Caco-2 (cell line): ENCODE measurements around the gene BHLHE40. TPM values are rescaled to one million over a fixed set of nuclear protein-coding genes. Genes with fewer than 3 reads are reported as not detected.

Experiments used
- Bru-seq: library from RNA; stranded (reverse); fragments of 400-500 nt; gene quantifications from one replicate; lab custom pipeline; 2021; lab: Mats Ljungman, UMichigan
- BruChase-seq, 2 experiments: library from RNA; stranded (reverse); fragments of 400-500 nt; gene quantifications; one replicate each; lab custom pipeline; 2021; lab: Mats Ljungman, UMichigan
- BruUV-seq: library from RNA; stranded (reverse); fragments of 400-500 nt; replicated peaks from 2 replicates; lab custom pipeline; 2021; lab: Mats Ljungman, UMichigan
- CTCF ChIA-PET: fragments of 300-600 bp; sonication (Branson Sonifier 250); formaldehyde crosslinking; loops from one replicate; lab custom pipeline; 2022; ENCODE audit warnings: antibody characterized with exemption; lab: Charles Lee
- POLR2A ChIA-PET: fragments of 300-600 bp; sonication (Branson Sonifier 250); formaldehyde crosslinking; loops from one replicate; lab custom pipeline; 2022; ENCODE audit warnings: antibody characterized with exemption; lab: Charles Lee
- DNase-seq, 2 experiments: peaks; one replicate each; pipeline versions ENCODE4 v3.0.0 to v3.0.0-alpha.2; 2020 to 2022
- H3K27me3 ChIP-seq: replicated peaks from 2 replicates; pipeline ENCODE4 v1.6.0; 2011; ENCODE audit warnings: low read length; ENCODE audit not compliant: control insufficient read depth, insufficient read depth
- H3K36me3 ChIP-seq: 2 replicates; pipeline ENCODE4 v1.5.1; 2011; ENCODE audit warnings: low read length; ENCODE audit not compliant: control insufficient read depth, insufficient read depth
- H3K4me1 ChIP-seq: fragments of 250-450 bp; sonication (Bioruptor Pico); 2 replicates; pipeline ENCODE4 v1.5.1; 2020; ENCODE audit warnings: mild to moderate bottlenecking
- H3K4me3 ChIP-seq: 2 replicates; pipeline ENCODE4 v1.5.1; 2011; ENCODE audit warnings: low read depth, mild to moderate bottlenecking, control low read depth, low read length
- H3K9me3 ChIP-seq: fragments of 250-450 bp; sonication (Bioruptor Pico); 2 replicates; pipeline ENCODE4 v1.5.1; 2020; ENCODE audit warnings: mild to moderate bottlenecking, moderate library complexity
- H3K27ac Mint-ChIP-seq: one replicate; pipeline ENCODE4 v1.8.0; 2022; ENCODE audit warnings: mixed read lengths; ENCODE audit not compliant: unreplicated experiment
- H3K27me3 Mint-ChIP-seq: one replicate; pipeline ENCODE4 v1.8.0; 2022; ENCODE audit warnings: mixed read lengths; ENCODE audit not compliant: insufficient read depth, unreplicated experiment
- H3K36me3 Mint-ChIP-seq: one replicate; pipeline ENCODE4 v1.8.0; 2022; ENCODE audit warnings: mild to moderate bottlenecking, mixed read lengths; ENCODE audit not compliant: insufficient read depth, unreplicated experiment
- H3K4me1 Mint-ChIP-seq: one replicate; pipeline ENCODE4 v1.8.0; 2022; ENCODE audit warnings: low read depth, mixed read lengths; ENCODE audit not compliant: unreplicated experiment
- H3K4me3 Mint-ChIP-seq: one replicate; pipeline ENCODE4 v1.8.0; 2022; ENCODE audit warnings: mild to moderate bottlenecking, moderate library complexity, mixed read lengths; ENCODE audit not compliant: unreplicated experiment
- H3K9me3 Mint-ChIP-seq: one replicate; pipeline ENCODE4 v1.8.0; 2022; ENCODE audit warnings: mixed read lengths; ENCODE audit not compliant: unreplicated experiment
- CTCF ChIP-seq, 2 experiments: fragments of 200-600 bp in 1 of 2; IDR thresholded peaks; 1 replicate in 1 of 2; 2 replicates in 1 of 2; pipeline versions ENCODE4 v1.5.1 to v1.8.0; 2011 to 2022; ENCODE audit warnings: antibody characterized with exemption in 1 of 2, control low read depth in 1 of 2, inconsistent platforms in 1 of 2, low read depth in 1 of 2, low read length in 1 of 2, mild to moderate bottlenecking in 1 of 2, moderate library complexity in 1 of 2; ENCODE audit not compliant: insufficient read depth in 1 of 2, severe bottlenecking in 1 of 2, unreplicated experiment in 1 of 2
- intact Hi-C: fragments of 100-400 bp; cut with micrococcal nuclease; formaldehyde crosslinking; loops from one replicate; pipeline ENCODE4 v1.10.0; 2022; ENCODE audit not compliant: unreplicated experiment
- long read RNA-seq: library from polyadenylated mRNA; stranded (forward); transcript quantifications from one replicate; pipeline ENCODE4 v2.0.0, GENCODE V29; 2022
- total RNA-seq: library from RNA; stranded (reverse); gene quantifications from 2 replicates; pipeline ENCODE4 v1.2.3, GENCODE V29; 2022

The BHLHE40 gene
- total RNA-seq: 8.5 and 8.7 TPM in 2 replicates
- percentile 66 among the genes with signal in this experiment for Bru-seq, nascent RNA
- percentile 70 among the genes with signal in this experiment for BruChase-seq, experiment 1, labeled RNA remaining after a 2-hour chase
- BruChase-seq, experiment 2, labeled RNA remaining after a 6-hour chase: percentile 67 among the genes with signal in this experiment
- long read RNA-seq, transcript BHLHE40-201 (5 exons, 3,473 nt): major isoform, 9 of 11 reads
- long read RNA-seq, partial matches to known transcripts: 0 of 11 reads
- long read RNA-seq, other reads (novel, unspliced or antisense): 2 of 11 reads

- H3K4me3 ChIP-seq: peak within 1 kb of the TSS; percentile 70
- Mint-ChIP-seq H3K36me3 (peaks cover 16% of the 10 kb centered on the region), H3K27ac (peak within 1 kb of the TSS; percentile 67), H3K27me3 (no peaks in the 10 kb centered on the region), H3K4me3 (peak within 1 kb of the TSS; percentile 89), H3K9me3 (no peaks in the 10 kb centered on the region), H3K4me1 (peaks cover 25% of the 10 kb centered on the region)
- BruUV-seq: TSS peak; percentile 33
- DNase-seq: no peak
- H3K9me3 ChIP-seq: no peaks in the 10 kb centered on the region
- no peak for TF ChIP-seq CTCF (IDR thresholded peaks at IDR 0.05; ENCODE audit: insufficient read depth in 1 of 2, low read depth in 1 of 2, low read length in 1 of 2, severe bottlenecking in 1 of 2, unreplicated experiment in 1 of 2)
- ChIA-PET CTCF (interaction anchor here (0.8 to 2.3 kb wide), 9 partner anchors 36 to 268 kb away, joined by 3 to 10 read pairs (median 4); no protein-coding TSS in a partner anchor), POLR2A (interaction anchor here (0.5 to 1.2 kb wide), 6 partner anchors 7 to 259 kb away, joined by 3 to 10 read pairs (median 4); no protein-coding TSS in a partner anchor)
- H3K36me3 ChIP-seq: peaks cover 2% of the 10 kb centered on the region
- no peaks in the 10 kb centered on the region for H3K27me3 ChIP-seq
- intact Hi-C loops: loop anchor here (1.0 to 5.0 kb wide), 4 partner anchors 77 to 323 kb away; partner anchors contain the start of gene EDEM1
- peaks cover 23% of the 10 kb centered on the region for H3K4me1 ChIP-seq
Observed at GRCh38 chr3:4979428-4980228, at the start of gene BHLHE40. TSS of gene BHLHE40 (plus strand) at chr3:4979437. CDS start at chr3:4979719, 282 bp downstream.

- no peaks in the 10 kb centered on the region for H3K4me1 Mint-ChIP-seq
- H3K9me3 Mint-ChIP-seq: no peaks in the 10 kb centered on the region
- DNase-seq: no peak
- no TSS peak for BruUV-seq
- intact Hi-C loops: no loop called here
- Histone ChIP-seq H3K27me3 (no peaks in the 10 kb centered on the region), H3K36me3 (no peaks in the 10 kb centered on the region), H3K9me3 (no peaks in the 10 kb centered on the region), H3K4me3 (no peak overlapping the region), H3K4me1 (no peaks in the 10 kb centered on the region)
- no peaks in the 10 kb centered on the region for H3K36me3 Mint-ChIP-seq
- no peak overlapping the region for H3K27ac Mint-ChIP-seq
- no peak for TF ChIP-seq CTCF (IDR thresholded peaks at IDR 0.05; ENCODE audit: insufficient read depth in 1 of 2, low read depth in 1 of 2, low read length in 1 of 2, severe bottlenecking in 1 of 2, unreplicated experiment in 1 of 2)
- ChIA-PET POLR2A (no interaction called here), CTCF (no interaction called here)
- H3K27me3 Mint-ChIP-seq: peaks cover 3% of the 10 kb centered on the region
- H3K4me3 Mint-ChIP-seq: no peak overlapping the region
Observed at GRCh38 chr3:4930501-4930900, 48.7 kb upstream of the BHLHE40 start.

- Mint-ChIP-seq H3K27me3 (peaks cover 4% of the 10 kb centered on the region), H3K9me3 (no peaks in the 10 kb centered on the region), H3K27ac (no peak overlapping the region), H3K4me3 (no peak overlapping the region), H3K4me1 (no peaks in the 10 kb centered on the region), H3K36me3 (no peaks in the 10 kb centered on the region)
- H3K4me3 ChIP-seq: no peak overlapping the region
- no peaks in the 10 kb centered on the region for H3K27me3 ChIP-seq
- no peaks in the 10 kb centered on the region for H3K36me3 ChIP-seq
- H3K4me1 ChIP-seq: no peaks in the 10 kb centered on the region
- no peak for TF ChIP-seq CTCF (IDR thresholded peaks at IDR 0.05; ENCODE audit: insufficient read depth in 1 of 2, low read depth in 1 of 2, low read length in 1 of 2, severe bottlenecking in 1 of 2, unreplicated experiment in 1 of 2)
- no peaks in the 10 kb centered on the region for H3K9me3 ChIP-seq
- intact Hi-C loops: no loop called here
- POLR2A ChIA-PET: no interaction called here
- CTCF ChIA-PET: no interaction called here
- DNase-seq: no peak
- no TSS peak for BruUV-seq
Observed at GRCh38 chr3:4934050-4934449, 45.2 kb upstream of the BHLHE40 start.
